ENCODE measurements around the gene PIMREG. TPM values are rescaled to one million over a fixed set of nuclear protein-coding genes. Genes with fewer than 3 reads are reported as not detected.

The PIMREG gene
- total RNA-seq, 1 donor from 2014 or later = 45.1 TPM

GRCh38 chr17:6454495-6455320 is 10.5 kb downstream of the PIMREG start:
- TF ChIP-seq CTCF (conservative IDR thresholded peaks at IDR 0.05) = no peak
- Mint-ChIP-seq H3K36me3 (no peaks in the 10 kb centered on the region), H3K4me3 (no peak overlapping the region), H3K9me3 (no peaks in the 10 kb centered on the region), H3K27me3 (peaks cover 28% of the 10 kb centered on the region), H3K4me1 (ENCODE audit: unreplicated experiment) (peaks cover 25% of the 10 kb centered on the region), H3K27ac (no peak overlapping the region)
- DNase-seq (ENCODE audit: extremely low spot score, unreplicated experiment) = no peak

- Mint-ChIP-seq H3K27ac (no peak overlapping the region), H3K27me3 (peaks cover 28% of the 10 kb centered on the region), H3K4me1 (ENCODE audit: unreplicated experiment) (peaks cover 25% of the 10 kb centered on the region), H3K36me3 (no peaks in the 10 kb centered on the region), H3K9me3 (no peaks in the 10 kb centered on the region), H3K4me3 (peak overlapping the region; percentile 55)
- TF ChIP-seq CTCF (conservative IDR thresholded peaks at IDR 0.05) = no peak
- no peak for DNase-seq (ENCODE audit: extremely low spot score, unreplicated experiment)
Observed at GRCh38 chr17:6455321-6455705, 11.1 kb downstream of the PIMREG start.

GRCh38 chr17:6456321-6456720 is 12.1 kb downstream of the PIMREG start:
- H3K4me3 Mint-ChIP-seq = no peak overlapping the region
- no peak for DNase-seq (ENCODE audit: extremely low spot score, unreplicated experiment)
- no peaks in the 10 kb centered on the region for H3K36me3 Mint-ChIP-seq
- peaks cover 28% of the 10 kb centered on the region for H3K27me3 Mint-ChIP-seq
- H3K27ac Mint-ChIP-seq = no peak overlapping the region
- H3K9me3 Mint-ChIP-seq = no peaks in the 10 kb centered on the region
- no peak for TF ChIP-seq CTCF (conservative IDR thresholded peaks at IDR 0.05)
- H3K4me1 Mint-ChIP-seq (ENCODE audit: unreplicated experiment) = peaks cover 19% of the 10 kb centered on the region

GRCh38 chr17:6456914-6457687 is 12.8 kb downstream of the PIMREG start:
- H3K27me3 Mint-ChIP-seq = peaks cover 26% of the 10 kb centered on the region
- TF ChIP-seq CTCF (conservative IDR thresholded peaks at IDR 0.05) = no peak
- H3K4me3 Mint-ChIP-seq = peak overlapping the region; percentile 48
- H3K27ac Mint-ChIP-seq = no peak overlapping the region
- DNase-seq (ENCODE audit: extremely low spot score, unreplicated experiment) = no peak
- peaks cover 24% of the 10 kb centered on the region for H3K4me1 Mint-ChIP-seq (ENCODE audit: unreplicated experiment)
- H3K36me3 Mint-ChIP-seq = no peaks in the 10 kb centered on the region
- no peaks in the 10 kb centered on the region for H3K9me3 Mint-ChIP-seq

- Mint-ChIP-seq H3K9me3 (no peaks in the 10 kb centered on the region), H3K27ac (no peak overlapping the region), H3K36me3 (no peaks in the 10 kb centered on the region), H3K4me3 (no peak overlapping the region), H3K4me1 (ENCODE audit: unreplicated experiment) (peaks cover 25% of the 10 kb centered on the region), H3K27me3 (peaks cover 25% of the 10 kb centered on the region)
- no peak for DNase-seq (ENCODE audit: extremely low spot score, unreplicated experiment)
- TF ChIP-seq CTCF (conservative IDR thresholded peaks at IDR 0.05) = no peak
Observed at GRCh38 chr17:6457688-6458459, 13.6 kb downstream of the PIMREG start.
